Fibroblast of skin of back (primary cell): ENCODE results near the gene MYOZ2.
"Not testable (repeated sequence)": the region's sequence is repeated elsewhere in the genome, so short reads cannot be mapped to it uniquely, and the experiment has no call there.

ENCODE experiments used
- DNase-seq: peaks from one replicate; pipeline ENCODE4 v3.0.0-alpha.2; 2013

The MYOZ2 gene

GRCh38 chr4:119128148-119128547 lies 7.5 kb upstream of the MYOZ2 start:
- no peak for DNase-seq

DNA sequence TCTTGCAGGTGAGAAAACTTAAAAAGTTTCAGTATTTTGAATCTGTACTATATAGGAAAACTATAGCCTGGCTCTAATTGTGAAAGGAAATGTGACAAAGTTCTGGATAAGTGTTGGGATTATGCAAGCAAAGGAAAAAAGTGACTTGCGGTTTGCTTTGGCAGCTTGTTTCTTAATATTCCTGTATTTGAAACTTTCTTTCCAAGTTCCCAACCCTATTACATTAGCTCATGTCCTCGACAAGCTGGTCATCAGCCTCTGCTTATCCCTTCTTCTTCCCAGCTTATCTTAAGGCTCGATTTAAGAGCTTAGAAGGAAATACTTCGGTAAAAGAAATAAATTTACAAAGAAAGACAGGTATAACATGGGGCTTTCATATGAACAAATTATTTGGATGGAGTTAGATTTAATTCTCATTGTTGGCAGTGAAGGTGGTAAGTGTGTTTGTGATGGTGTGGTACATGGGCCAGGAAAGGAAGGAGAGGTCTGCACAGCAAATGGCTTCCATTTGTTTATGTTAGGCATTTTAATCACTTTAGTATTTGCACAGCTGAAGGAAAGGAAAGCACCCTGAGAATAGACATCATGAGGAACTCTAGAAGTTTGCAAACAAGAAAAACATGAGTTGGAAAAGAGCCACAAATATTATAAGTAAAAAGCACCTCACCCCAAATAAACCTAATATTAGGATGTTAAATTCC lies 5.1 kb upstream of the MYOZ2 start:
- DNase-seq, result peak; percentile 13

GRCh38 chr4:119131164-119131563 lies 4.5 kb upstream of the MYOZ2 start:
- DNase-seq, result no peak

- DNase-seq, result peak; percentile 16
Observed at GRCh38 chr4:119132306-119132705, 3.3 kb upstream of the MYOZ2 start.

DNA sequence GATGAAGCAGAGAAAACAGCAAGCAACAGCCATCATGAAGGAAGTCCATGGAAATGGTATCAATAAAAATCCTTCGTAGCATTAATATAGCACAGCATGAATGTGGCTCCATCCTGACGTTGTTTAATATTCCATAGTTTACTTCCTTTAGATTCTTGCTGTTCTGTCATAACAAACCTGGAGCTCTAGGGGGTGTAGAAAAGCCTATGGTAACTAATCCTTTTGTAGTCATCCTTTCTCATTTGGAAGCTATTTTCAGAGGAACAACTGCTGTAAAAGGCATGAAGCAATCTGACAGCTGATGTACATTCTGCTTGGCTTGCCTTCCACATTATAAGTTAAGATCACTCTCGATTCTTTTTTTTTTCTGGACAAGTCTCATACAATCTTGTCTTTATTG lies 914 bp downstream of the MYOZ2 start:
- peak; percentile 34 for DNase-seq

DNA sequence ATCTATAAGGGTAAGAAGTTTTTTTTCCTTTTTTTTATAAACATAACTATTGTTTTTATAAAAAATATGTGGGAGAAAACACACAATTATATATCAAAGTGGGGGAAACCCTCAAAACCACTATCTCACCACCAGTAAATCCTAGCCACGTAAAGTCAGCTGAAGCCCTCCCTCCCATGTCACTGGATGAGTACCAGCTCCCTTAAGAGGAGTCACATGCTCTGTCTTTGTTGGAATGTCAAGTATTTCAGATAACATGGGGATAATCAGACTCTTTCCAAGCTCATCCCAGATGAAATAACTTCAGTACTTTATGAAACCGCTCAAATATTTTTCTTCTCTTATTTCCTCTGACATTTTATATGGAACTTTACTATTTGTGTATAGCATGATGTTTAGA lies 2.4 kb downstream of the MYOZ2 start:
- peak; percentile 79 for DNase-seq

- DNase-seq, result peak; percentile 12
Observed at GRCh38 chr4:119139311-119139710, 3.7 kb downstream of the MYOZ2 start.

- DNase-seq, result no peak
Observed at GRCh38 chr4:119139822-119140252, 4.2 kb downstream of the MYOZ2 start.

- not testable (repeated sequence) for DNase-seq
Observed at GRCh38 chr4:119141283-119141682, 5.7 kb downstream of the MYOZ2 start.

GRCh38 chr4:119142833-119143232 lies 7.2 kb downstream of the MYOZ2 start:
- DNase-seq, result no peak

DNA sequence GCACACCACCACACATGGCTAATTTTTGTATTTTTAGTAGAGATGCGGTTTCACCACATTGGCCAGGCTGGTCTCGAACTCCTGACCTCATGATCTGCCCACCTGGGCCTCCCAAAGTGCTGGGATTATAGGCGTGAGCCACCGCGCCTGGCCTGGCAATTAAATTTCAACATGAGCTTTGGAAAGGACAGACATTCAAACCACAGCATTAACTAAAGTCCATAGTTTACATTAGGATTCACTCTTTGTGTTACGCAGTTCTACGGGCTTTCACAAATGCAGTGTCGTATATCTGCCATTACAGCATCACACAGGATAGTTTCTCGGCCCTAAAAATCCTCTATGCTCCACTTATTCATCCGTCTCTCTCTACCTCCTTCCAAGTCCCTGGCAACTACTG lies 7.7 kb downstream of the MYOZ2 start:
- DNase-seq, result not testable (repeated sequence)

GRCh38 chr4:119149110-119149509 lies 13.5 kb downstream of the MYOZ2 start:
- no peak for DNase-seq

- no peak for DNase-seq
Observed at GRCh38 chr4:119151161-119151560, 15.5 kb downstream of the MYOZ2 start.

DNA sequence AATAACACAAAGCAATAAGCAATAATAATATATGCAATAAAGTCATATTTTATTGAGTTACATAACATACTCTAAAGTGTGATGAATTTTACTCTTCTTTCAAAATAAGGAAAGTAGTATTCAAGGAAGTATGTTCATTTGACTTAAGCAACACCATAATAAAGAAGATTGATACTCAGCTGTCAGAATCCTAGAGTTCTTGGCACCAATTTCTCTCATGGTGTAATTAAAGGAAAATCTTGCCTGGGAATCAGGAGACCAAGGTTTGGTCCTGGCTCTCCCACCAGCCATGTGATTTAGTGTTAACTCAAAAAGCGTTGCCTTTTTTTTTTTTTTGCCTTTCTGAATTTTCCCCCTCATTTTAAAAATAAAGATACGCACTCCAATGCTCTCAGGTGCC lies 17.1 kb downstream of the MYOZ2 start:
- no peak for DNase-seq

DNA sequence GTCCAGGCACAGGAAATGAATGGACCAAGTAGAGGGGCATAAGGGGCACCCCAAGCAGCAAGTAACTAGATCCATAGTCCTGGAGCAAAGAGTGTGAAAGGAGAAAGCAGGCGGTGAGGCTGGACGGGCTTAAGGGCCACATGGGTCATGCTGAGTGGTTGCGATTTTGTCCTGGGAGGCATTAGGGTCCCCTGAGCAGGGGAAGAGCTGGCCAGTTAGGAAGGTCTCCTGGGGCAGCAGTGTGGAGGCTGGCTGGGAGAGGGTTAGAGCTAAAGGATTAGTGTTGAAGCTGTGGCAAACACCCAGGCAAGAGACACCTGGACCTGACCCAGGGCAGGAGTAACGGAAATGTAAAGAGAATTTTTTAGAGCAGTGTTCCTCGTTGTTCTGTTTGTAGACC lies 26.5 kb downstream of the MYOZ2 start:
- no peak for DNase-seq

DNA sequence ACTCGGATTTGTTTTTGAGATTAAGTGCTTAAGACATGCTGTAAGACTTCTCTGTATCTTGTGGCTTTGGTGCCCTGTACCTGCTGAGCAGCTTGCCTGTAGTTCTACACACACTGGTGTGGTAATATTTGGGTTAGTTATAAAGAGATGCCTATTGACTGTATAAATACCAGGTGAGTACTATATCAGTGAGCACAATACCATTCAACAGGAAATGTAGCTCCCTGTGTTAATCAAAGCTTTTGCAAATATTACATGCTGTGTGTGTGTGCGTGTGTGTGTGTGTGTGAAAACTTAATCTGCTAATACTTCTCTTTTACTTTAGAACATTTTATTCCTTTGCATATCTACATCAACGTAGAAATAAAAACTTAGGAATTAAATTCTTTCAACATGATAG lies 30.1 kb downstream of the MYOZ2 start:
- DNase-seq, result no peak

GRCh38 chr4:119170195-119170594 lies 34.6 kb downstream of the MYOZ2 start:
- DNase-seq, result no peak

- peak; percentile 16 for DNase-seq
Observed at GRCh38 chr4:119172223-119172622, 36.6 kb downstream of the MYOZ2 start.

DNA sequence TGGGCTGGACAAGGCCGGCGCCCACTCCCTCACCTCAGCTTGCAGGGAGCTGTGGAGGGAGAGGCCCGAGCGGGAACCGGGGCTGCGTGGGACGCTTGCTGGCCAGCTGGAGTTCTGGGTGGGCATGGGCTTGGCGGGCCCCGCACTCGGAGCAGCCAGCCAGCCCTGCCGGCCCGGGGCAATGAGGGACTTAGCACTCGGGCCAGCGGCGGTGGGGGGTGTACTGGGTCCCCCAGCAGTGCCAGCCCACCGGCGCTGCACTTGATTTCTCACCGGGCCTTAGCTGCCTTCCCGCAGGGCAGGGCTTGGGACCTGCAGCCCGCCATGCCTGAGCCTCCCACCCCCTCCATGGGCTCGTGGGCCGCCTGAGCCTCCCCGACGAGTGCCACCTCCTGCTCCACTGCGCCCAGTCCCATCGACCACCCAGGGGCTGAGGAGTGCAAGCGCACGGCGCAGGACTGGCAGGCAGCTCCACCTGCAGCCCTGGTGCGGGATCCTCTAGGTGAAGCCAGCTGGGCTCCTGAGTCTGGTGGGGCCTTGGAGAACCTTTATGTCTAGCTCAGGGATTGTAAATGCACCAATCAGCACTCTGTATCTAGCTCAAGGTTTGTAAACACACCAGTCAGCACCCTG lies 38.2 kb downstream of the MYOZ2 start:
- DNase-seq, result not testable (repeated sequence)

- DNase-seq, result no peak
Observed at GRCh38 chr4:119179011-119179410, 43.4 kb downstream of the MYOZ2 start.

DNA sequence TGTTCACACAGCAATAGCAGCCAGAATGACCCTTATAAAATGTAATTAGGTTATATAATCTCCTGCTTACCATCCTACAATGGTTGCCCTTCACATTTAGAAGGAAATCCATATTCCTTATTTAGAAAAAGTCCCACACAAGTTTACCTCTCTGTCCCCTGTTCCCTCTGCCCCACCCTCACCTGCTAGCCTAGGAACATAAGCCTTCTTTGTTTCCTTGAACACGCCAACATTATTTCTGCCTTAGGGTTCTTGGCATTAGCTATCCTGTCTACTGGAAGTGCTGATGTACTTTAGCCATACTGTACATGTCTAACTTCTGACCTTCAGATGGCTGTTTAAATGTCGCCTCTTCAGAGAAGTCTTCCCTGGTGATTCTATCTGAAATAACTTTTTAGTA lies 48.5 kb downstream of the MYOZ2 start:
- no peak for DNase-seq

DNA sequence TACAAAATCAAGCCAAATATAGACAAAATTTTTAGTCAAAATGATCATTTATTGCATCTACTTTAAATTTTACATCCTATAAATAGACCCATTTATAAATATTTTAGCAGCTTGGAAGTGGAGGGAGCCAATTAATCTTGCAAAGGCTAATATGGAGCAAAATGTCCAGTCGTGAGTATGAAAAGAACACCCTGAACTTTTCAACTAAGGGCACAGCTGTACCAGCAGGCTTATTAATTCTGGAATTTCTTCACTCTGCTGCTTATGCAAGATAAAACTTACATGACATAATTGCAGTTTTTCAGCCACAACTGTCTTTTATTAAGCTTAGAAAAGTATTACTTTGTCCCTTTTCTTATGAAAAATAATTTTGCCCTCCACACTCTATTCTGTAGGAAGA lies 54.0 kb downstream of the MYOZ2 start:
- no peak for DNase-seq

DNA sequence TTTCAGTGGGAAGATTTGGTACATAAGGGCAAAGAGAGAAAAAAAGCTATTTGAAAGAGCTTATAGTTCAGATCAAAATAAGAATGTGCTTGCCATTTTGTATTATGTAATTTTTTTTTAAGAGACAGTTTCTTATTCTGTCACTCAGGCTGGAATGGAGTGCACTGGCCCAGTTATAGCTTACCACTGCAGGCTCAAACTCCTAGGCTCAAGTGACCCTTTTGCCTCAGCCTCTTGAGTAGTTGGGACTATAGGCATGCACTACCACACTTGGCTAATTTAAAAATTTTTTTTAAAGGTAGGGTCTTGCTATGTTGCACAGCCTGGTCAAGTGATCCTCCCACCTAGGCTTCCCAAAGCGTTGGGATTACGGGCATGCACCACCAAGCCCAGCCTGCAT lies 54.7 kb downstream of the MYOZ2 start:
- no peak for DNase-seq

DNA sequence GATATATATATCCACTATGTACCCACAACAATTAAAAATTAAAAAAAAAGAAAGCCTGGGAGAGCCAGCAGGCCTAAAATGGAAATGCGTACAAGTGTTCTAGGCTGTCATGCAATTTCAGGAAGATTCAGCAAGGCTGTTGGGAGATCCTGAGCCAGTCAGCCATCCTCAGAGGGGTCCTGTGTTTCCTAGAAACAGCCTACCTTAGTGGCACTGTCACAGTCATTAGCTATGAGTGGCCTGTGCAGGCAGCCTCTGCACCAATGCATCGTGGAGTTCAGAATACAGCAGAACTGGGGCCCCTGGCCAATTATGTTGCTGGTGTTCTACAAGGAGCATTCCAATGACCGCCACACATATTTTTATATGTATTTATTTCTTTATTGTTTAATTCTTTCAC lies 55.9 kb downstream of the MYOZ2 start:
- no peak for DNase-seq

- DNase-seq, result no peak
Observed at GRCh38 chr4:119197772-119198212, 62.2 kb downstream of the MYOZ2 start.
